GM19395 (cell line): Measurements from ENCODE around the gene LITAF.

ENCODE experiments used
- ATAC-seq: cut with Tn5 transposase; IDR thresholded peaks from one replicate; pipeline ENCODE4 v1.9.1; 2021; ENCODE audit warnings: mild to moderate bottlenecking, moderate library complexity; ENCODE audit not compliant: unreplicated experiment

LITAF gene

GRCh38 chr16:11497851-11498289, 88.8 kb downstream of the LITAF start:
- no peak for ATAC-seq
